ENCODE measurements around the gene NDUFAF8. TPM values are rescaled to one million over a fixed set of nuclear protein-coding genes. Genes with fewer than 3 reads are reported as not detected.

Gene NDUFAF8
- total RNA-seq, 1 donor from 2014 or later, result 24.7 TPM

- DNase-seq (ENCODE audit: low read depth), result no peak
These were observed 12.7 kb downstream of the NDUFAF8 start for GRCh38 chr17:81251709-81252301.

GRCh38 chr17:81252326-81252986, 13.3 kb downstream of the NDUFAF8 start:
- no peak for DNase-seq (ENCODE audit: low read depth)

GRCh38 chr17:81252987-81253329, 13.8 kb downstream of the NDUFAF8 start:
- DNase-seq (ENCODE audit: low read depth), result no peak

- DNase-seq (ENCODE audit: low read depth), result no peak
These were observed 14.4 kb downstream of the NDUFAF8 start for GRCh38 chr17:81253358-81254131.

- peak; percentile 76 for DNase-seq (ENCODE audit: low read depth)
These were observed 16.0 kb downstream of the NDUFAF8 start for GRCh38 chr17:81254955-81255717.

GRCh38 chr17:81256616-81257015, 17.5 kb downstream of the NDUFAF8 start:
- peak; percentile 62 for DNase-seq (ENCODE audit: low read depth)

- DNase-seq (ENCODE audit: low read depth), result no peak
These were observed 18.4 kb downstream of the NDUFAF8 start for GRCh38 chr17:81257533-81257932.

GRCh38 chr17:81258292-81258691, 19.2 kb downstream of the NDUFAF8 start:
- DNase-seq (ENCODE audit: low read depth), result no peak

- DNase-seq (ENCODE audit: low read depth), result no peak
These were observed 20.0 kb downstream of the NDUFAF8 start for GRCh38 chr17:81259058-81259605.

- DNase-seq (ENCODE audit: low read depth), result no peak
These were observed 21.1 kb downstream of the NDUFAF8 start for GRCh38 chr17:81260171-81260570.

GRCh38 chr17:81260641-81261040, 21.5 kb downstream of the NDUFAF8 start:
- no peak for DNase-seq (ENCODE audit: low read depth)

GRCh38 chr17:81261096-81261495, 22.0 kb downstream of the NDUFAF8 start:
- no peak for DNase-seq (ENCODE audit: low read depth)

GRCh38 chr17:81261582-81262336, 22.6 kb downstream of the NDUFAF8 start:
- DNase-seq (ENCODE audit: low read depth), result no peak

GRCh38 chr17:81263371-81264181, 24.5 kb downstream of the NDUFAF8 start:
- no peak for DNase-seq (ENCODE audit: low read depth)

GRCh38 chr17:81264640-81265039, 25.5 kb downstream of the NDUFAF8 start:
- no peak for DNase-seq (ENCODE audit: low read depth)

GRCh38 chr17:81265576-81265975, 26.5 kb downstream of the NDUFAF8 start:
- no peak for DNase-seq (ENCODE audit: low read depth)

- no peak for DNase-seq (ENCODE audit: low read depth)
These were observed 28.4 kb downstream of the NDUFAF8 start for GRCh38 chr17:81267390-81268067.

- DNase-seq (ENCODE audit: low read depth), result no peak
These were observed 31.2 kb downstream of the NDUFAF8 start for GRCh38 chr17:81270279-81270678.

GRCh38 chr17:81271226-81271625, 32.1 kb downstream of the NDUFAF8 start:
- no peak for DNase-seq (ENCODE audit: low read depth)

GRCh38 chr17:81272616-81273015, 33.5 kb downstream of the NDUFAF8 start:
- DNase-seq (ENCODE audit: low read depth), result no peak

All from renal cortical epithelial cell (primary cell).